Measurements from ENCODE around the gene TMEM97. TPM values are rescaled to one million over a fixed set of nuclear protein-coding genes. Genes with fewer than 3 reads are reported as not detected.

Gene TMEM97
- total RNA-seq, 2 donors from 2014 or later: 5.4 to 6.0 TPM

- DNase-seq (no peak), ATAC-seq (peak; percentile 13 to 19)
- intact Hi-C loops (cut with DNase I): no loop called here
These were observed 53.4 kb downstream of the TMEM97 start for GRCh38 chr17:28372203-28372944.

- intact Hi-C loops (cut with DNase I): no loop called here
- ATAC-seq: no peak
- no peak for DNase-seq
These were observed 53.9 kb downstream of the TMEM97 start for GRCh38 chr17:28372945-28373274.

Small RNA genes lying within 50 kb of the gene (microRNA-seq; reads per million reads assigned to microRNA genes)
- gene MIR4723: 0 to 0.20 reads per million in 2 donors

Other genes with a start within 250 kb of the TMEM97 start
- 10 to 100 TPM; 17.7 to 21.0 TPM for gene IFT20, start 16.3 kb downstream of the TMEM97 start, total RNA-seq
- gene TNFAIP1, start 16.6 kb downstream of the TMEM97 start, total RNA-seq: 10 to 100 TPM; 26.4 to 83.8 TPM
- 100 to 1,000 TPM in 1 of 2 donors, 10 to 100 TPM in 1; 96.3 to 107 TPM for gene POLDIP2, start 38.3 kb downstream of the TMEM97 start, total RNA-seq
- gene SEBOX, start 46.0 kb downstream of the TMEM97 start, total RNA-seq: not detected
- 10 to 100 TPM; 14.3 to 24.3 TPM for gene VTN, start 51.1 kb downstream of the TMEM97 start, total RNA-seq
- gene SARM1, start 52.5 kb downstream of the TMEM97 start, total RNA-seq: 10 to 100 TPM in 1 of 2 donors, 1 to 10 TPM in 1; 6.1 to 10.3 TPM
- 1 to 10 TPM; 7.0 to 9.9 TPM for gene SLC46A1, start 87.0 kb downstream of the TMEM97 start, total RNA-seq
- gene SLC13A2, start 154.4 kb downstream of the TMEM97 start, total RNA-seq: not detected
- gene FOXN1, start 187.1 kb downstream of the TMEM97 start, total RNA-seq: not detected
- 10 to 100 TPM; 13.6 to 23.6 TPM for gene UNC119, start 233.4 kb downstream of the TMEM97 start, total RNA-seq

All from left cardiac atrium (tissue), 4 donors.